Hematopoietic multipotent progenitor cell treated with erythropoietin and hydrocortisone succinate and interleukin-3 and kit ligand, for 15 days (in vitro differentiated cells): ENCODE data around the gene LRRC8B.
"Not testable (repeated sequence)": the region's sequence is repeated elsewhere in the genome, so short reads cannot be mapped to it uniquely, and the experiment has no call there.

Source experiments
- DNase-seq: peaks from one replicate; pipeline ENCODE4 v3.0.0-alpha.2; 2015; ENCODE audit warnings: low spot score

Gene LRRC8B

DNA sequence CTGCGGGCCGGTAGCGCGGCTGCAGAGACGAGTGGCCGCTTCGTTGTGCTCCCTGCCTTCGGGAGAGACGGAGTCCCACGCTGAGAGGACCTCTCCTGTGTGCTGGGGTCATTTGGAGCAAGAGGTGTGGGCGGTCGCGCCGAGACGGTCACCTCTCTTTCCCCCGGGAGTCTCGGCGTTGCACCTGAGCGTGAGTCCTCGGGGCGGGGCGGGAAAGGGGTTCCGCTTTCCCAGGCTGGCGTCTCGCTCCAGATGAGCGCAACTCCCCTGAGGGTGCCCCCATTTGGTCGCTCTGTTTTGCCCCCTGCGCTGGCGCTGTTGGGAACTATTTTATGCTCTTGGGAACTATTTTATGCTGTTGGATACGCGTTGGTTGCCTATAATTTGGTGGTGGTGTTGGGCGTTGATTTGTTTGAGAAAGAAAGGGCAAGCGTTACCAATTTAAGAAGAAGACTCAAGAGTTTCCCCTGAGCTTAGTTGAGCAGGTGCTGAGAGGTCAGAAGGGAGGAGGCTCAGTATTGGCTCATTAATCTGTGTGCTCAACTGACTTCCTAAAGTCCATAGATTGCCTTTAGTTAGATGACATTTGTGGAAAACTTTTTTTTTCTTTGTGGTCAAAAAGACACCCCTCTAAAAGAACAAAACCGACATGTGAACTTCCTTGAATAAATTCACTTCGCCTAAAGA, 683 bp downstream of the LRRC8B start:
- DNase-seq = peak; percentile 21

GRCh38 chr1:89527256-89527655, 2.6 kb downstream of the LRRC8B start:
- no peak for DNase-seq

DNA sequence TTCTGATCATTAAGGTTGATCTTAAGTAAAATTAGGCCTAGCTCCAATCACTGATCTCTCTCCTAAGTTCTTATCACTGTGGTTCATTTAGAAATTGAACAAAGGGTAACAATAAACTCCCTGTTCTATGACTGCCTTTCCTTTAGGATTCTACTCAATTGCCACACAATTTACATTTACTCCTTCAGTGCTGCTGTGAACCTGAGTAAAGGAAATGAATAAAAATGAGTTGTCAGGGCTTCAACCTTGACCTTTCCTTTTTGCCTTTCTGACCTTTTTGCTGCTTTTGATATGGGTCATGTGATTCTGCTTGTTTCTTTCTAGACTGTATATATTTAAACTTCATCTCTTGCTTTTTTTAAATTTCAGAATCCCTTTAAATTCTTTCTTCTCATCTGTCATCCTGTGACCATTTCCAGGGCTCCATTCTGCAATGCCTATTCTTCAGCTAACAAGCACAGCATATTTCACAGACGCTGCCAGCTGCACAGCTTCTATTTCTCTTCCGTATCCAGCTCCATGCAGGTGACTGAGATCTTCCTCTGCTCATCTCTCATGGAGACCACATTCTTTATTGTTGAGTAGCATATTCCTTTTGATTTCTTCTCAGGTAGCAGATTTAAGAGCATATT, 3.2 kb downstream of the LRRC8B start:
- no peak for DNase-seq

DNA sequence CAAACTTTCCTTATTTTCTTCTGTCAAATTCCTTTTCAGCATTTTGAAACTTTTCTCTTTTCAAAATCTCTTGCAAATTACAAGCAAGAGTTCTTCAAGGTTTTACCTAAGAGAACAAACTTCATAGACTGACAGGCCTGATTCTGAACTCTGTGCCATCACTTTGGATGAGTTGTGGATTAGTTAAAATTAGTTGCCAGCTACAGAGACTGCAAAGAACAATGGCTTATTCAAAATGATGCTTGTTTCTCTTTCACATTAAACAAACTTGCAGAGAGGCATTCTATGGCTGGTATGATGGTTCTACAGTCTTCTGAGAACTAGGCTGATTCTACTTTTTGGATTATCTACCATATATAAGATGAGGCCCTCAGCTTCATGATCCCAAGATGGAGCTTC, 3.8 kb downstream of the LRRC8B start:
- no peak for DNase-seq

DNA sequence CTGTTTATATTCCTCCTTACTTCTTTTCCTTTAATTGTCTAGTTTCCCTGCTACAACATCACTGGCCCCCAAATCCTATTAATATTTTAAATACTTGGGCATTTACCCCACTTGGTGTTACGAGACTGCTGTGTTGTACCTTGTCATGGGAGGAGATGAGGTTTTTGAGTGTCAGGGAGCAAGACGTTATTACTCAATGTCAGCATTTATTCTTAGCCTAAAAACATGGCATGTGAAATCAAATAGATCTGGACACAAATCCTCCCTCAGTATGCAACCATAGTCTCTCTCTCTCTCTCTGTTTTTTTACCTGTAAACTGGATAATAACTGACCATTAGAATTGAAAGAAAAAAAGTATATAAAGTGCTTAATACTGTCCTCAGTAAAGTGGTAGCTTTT, 4.6 kb downstream of the LRRC8B start:
- DNase-seq = no peak

DNA sequence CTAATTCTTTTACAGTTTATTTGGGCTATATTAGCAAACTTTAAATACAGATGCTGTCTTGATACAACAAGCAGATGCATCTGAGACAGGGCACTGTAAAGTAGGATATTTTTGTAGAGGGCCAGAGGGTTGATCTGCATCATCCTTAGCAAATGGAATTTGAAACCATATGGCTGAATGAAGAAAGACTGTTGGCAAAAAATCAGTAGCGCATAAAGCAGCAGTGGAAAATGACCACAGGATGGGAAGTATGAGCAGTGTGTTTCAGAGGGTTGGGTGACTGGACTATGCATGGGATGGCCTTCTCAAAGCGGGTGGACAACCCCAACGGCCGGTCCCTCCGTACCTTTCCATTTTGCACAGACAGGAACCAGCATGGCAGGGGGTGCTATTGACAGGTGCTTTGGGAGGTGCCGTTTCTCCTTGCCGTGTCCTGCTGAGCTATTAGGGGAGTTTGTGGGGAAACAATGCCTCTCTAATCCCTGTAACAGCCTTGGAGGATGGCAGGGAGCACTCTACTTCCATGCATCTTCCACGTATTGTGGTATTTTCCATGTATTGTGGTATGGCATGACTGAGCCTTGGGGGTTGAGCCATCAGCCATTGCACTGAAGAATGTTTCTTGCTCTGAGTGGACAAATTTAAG, 5.9 kb downstream of the LRRC8B start:
- DNase-seq = no peak

DNA sequence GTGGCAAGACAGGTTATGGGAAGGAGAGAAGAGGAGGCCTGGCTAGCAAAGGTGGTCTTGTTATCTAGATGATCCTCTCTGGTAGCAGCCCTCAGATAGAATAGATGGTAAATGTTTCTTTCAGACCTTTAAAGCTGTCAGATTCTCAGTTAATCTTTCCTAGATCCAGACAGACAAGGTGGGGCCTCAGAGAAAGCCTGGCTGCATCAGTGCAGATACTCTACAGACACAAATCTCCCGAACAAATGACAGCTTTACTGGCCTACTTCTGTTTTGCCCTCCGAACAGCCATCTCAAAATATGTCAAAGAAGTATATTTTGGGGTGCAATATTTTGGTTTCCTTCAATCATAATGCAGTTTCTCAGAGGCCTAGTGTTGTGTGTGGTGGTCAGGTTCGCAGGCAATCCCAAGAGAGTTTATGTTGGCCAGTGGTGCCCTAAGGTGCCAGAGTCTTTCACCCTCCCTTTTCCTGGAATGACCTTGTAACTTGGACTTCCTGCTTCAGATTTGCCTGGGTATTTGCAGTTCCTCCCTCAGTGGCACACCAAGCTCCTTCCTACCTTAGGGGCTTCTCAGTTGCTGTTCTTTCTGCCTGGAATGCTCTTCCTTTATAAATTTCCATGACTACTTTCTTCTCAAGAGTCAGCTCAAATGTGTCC, 7.0 kb downstream of the LRRC8B start:
- DNase-seq = no peak

GRCh38 chr1:89532228-89532627, 7.6 kb downstream of the LRRC8B start:
- no peak for DNase-seq

- DNase-seq = no peak
These were observed 8.2 kb downstream of the LRRC8B start for GRCh38 chr1:89532866-89533265.

DNA sequence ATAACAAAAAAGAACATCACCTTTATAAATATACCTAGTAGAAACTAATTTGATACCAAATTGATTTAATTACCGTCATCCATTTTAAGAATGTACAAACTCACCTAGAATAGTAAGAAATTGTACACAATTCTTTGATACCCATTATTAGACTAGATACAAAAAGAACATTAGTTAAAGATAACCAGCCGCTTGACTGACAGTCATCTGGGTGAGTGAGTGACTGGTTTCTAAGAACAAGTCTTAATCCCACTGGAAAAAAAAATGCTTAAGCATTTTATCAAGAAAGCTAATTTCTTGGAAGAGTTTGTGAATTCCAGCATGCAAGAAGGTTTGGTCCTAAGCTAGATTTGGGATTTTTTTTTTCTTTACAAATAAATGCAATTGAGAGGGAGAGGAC, 10.9 kb downstream of the LRRC8B start:
- no peak for DNase-seq

DNA sequence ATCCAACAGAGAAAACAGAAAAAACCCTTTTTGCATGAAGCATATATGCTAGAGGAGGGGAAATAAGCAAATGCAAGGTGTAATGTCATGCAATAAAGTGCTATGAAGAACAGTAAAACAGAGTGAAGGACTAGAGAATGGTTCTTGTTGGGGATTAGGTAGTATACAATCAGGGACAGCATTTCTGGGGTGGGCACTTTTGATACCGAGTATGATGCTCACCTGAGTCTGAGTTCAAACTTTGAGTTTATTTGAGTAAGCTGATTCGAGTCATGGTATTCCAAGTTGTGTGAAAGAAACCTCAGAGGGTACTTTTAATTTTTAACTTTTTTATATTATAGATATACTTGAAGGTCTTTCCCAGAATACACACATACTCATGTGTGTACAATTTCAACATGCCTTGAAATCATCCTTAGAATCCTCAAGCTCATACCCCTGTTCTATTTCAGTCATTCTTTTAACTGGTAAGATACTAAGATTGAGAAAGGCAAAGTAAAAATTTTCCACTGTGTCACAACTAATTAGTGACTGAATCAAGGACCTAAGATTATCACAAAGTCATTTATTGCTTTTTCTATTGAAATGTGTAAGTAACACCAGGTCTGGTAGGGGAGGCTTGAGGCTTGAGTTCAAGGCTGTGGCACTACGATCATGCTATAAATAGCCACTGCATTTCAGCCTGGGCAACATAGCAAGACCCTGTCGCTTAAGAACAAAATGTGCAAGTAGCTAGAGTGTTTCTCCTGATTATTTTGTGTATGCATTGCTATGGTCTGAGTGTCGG, 12.1 kb downstream of the LRRC8B start:
- DNase-seq = no peak

DNA sequence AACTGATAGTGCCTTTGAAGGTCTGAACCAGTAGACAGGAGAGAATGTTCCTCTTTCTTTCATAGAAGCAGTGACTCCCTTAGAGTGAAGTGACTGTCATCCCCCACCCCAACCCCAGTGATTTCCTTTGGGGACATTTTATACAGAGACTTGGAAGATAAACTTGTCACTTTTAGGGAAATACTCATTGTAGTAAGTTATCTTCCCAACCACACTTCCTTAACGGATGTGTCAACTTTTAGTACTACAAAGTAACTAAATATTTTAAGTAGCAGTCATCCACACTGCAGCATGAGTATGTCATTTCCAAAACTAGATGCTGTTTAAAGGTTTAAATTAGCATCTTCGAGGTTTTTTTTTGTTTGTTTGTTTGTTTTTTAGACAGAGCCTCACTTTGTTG, 13.7 kb downstream of the LRRC8B start:
- no peak for DNase-seq

DNA sequence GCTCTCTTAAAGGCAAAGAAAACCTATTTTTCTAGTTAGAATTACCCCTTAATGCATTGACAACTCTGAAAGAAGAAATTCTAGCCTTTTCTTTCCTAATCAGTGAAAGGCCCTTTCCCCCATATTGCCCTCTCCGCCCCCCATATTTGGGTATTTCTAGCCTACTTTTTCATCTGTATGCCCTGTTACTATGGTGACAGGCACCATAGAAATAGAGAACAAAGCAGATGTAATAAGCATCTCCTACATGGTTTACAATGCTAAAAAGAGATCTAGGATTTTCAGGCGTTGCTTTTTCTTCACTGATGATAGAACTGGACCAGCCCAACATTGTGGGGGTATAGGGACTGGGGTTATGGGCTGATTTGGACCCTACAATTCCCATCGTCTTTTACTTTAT, 14.5 kb downstream of the LRRC8B start:
- no peak for DNase-seq

DNA sequence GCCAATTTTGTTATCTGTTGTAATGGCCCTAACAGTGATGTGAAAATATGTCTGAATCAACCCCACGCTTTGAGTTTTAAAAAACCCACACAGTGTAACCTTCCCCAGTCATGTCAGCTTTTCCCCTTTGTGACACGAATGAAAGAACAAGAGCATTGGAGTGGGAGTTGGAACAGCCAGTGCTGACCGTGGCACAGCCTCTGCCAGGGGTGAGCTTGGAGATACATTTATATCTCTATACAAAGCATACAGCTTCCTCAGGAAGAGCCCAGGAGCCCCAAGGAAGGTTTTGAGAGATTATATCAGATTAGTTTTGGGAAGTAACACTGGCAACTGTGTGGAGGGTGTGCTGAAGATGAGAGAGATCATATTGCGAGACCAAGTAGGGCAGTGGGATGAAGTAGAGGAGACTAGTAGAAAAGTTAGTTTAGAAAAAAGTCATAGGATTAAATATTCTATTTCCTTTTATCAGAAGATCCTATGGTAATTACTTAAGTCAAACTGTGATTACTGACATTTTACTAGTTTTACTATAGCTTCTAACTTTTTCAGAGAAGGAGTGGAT, 15.9 kb downstream of the LRRC8B start:
- no peak for DNase-seq

DNA sequence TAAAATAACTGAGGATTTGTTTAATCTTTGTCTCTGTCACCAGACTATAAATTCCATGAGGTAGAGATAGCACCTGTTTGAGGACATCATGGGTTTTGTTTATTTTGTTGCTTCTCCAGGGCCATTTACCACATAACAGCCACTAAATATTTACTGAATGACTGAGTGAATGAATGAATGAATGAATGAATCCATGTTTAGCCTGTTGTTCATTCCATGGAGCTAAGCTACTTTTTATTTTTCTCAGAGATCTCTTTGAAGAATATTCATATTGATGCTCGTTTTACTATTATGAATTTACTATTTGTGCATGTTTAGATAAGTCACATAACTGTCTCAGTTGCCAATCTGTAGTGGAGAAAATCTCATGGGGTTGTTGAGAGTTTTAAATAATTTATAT, 17.7 kb downstream of the LRRC8B start:
- no peak for DNase-seq

- DNase-seq = not testable (repeated sequence)
These were observed 19.0 kb downstream of the LRRC8B start for GRCh38 chr1:89543632-89544031.

- peak; percentile 46 for DNase-seq
These were observed 20.8 kb downstream of the LRRC8B start for GRCh38 chr1:89545264-89546038.

- DNase-seq = peak; percentile 30
These were observed 21.7 kb downstream of the LRRC8B start for GRCh38 chr1:89546082-89546889.

DNA sequence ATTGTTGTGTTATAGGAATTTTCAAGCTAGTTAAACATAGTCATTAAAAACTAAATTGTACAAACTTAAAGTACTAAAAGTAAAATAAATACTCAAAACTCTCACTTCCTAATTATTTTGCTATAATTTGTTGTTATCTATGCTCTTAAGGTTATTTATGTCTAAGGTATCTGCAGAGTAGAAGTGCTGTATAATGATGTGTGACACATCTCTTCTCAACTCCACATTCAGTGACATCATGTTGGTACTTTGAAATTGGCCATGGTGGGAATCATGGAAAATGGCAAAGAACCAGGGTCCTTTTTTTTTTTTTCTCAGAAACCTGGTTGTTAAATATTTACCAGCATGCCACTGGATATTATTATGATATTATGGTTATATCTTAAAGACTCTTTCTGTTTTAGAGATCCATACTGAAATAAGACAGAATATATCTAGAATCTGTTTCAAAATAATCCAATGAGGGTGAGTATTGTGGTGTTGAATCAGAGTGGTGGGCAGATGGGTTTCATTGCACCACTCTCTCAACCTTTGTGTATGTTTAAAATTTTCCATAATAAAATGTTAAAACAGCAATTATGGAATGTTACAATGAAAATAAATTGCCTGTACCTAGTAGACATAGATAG, 22.4 kb downstream of the LRRC8B start:
- DNase-seq = no peak
